ENCODE measurements around the gene EXO5.
"Not testable (repeated sequence)": the region's sequence is repeated elsewhere in the genome, so short reads cannot be mapped to it uniquely, and the experiment has no call there.

Gene EXO5

DNA sequence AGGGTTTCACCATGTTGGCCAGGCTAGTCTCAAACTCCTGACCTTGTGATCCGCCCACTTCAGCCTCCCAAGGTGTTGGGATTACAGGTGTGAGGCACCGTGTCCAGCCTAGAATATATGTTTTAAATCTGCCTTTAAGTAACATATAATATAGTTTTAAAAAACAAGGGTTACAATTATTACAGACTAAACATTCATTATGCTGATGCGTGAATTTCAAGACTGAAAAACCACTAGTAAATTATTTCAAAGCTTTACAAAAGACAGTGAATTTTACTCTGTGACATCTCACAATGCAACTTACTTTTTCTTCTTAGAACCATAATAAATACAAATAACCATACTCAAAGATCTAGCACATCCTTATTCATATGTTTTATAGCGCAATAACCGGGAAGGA is 47.6 kb downstream of the EXO5 start:
- no peaks in the 10 kb centered on the region for H3K79me2 ChIP-seq (ENCODE audit: insufficient read depth, low read length)
- H3K4me3 ChIP-seq (ENCODE audit: low read depth in 1 of 2, low read length in 2 of 2): no peak overlapping the region
- no peaks in the 10 kb centered on the region for H4K20me1 ChIP-seq (ENCODE audit: insufficient read depth, low read length)
- no peak overlapping the region for H3K4me2 ChIP-seq (ENCODE audit: insufficient read depth, low read length)
- H3K9ac ChIP-seq (ENCODE audit: low read depth, low read length): no peak overlapping the region
- TF ChIP-seq EZH2 (IDR thresholded peaks at IDR 0.05; ENCODE audit: borderline replicate concordance, low read depth, low read length, severe bottlenecking): no peak
- no peaks in the 10 kb centered on the region for H3K9me3 ChIP-seq (ENCODE audit: insufficient read depth, low read length, severe bottlenecking)
- no peaks in the 10 kb centered on the region for H3K27me3 ChIP-seq (ENCODE audit: insufficient read depth, low read length, poor library complexity)
- H3K4me1 ChIP-seq (ENCODE audit: insufficient read depth, low read length): no peaks in the 10 kb centered on the region
- ATAC-seq (ENCODE audit: insufficient read depth, low read depth): no peak
- H2AFZ ChIP-seq (ENCODE audit: low read depth, low read length): no peak overlapping the region
- H3K36me3 ChIP-seq (ENCODE audit: insufficient read depth, low read length): no peaks in the 10 kb centered on the region
- no peak overlapping the region for H3K27ac ChIP-seq (ENCODE audit: low read length)
- no peak for DNase-seq

- not testable (repeated sequence) for ATAC-seq (ENCODE audit: insufficient read depth, low read depth); H3K27me3 ChIP-seq (ENCODE audit: insufficient read depth, low read length, poor library complexity); H3K4me2 ChIP-seq (ENCODE audit: insufficient read depth, low read length); H3K4me1 ChIP-seq (ENCODE audit: insufficient read depth, low read length); DNase-seq; H3K9ac ChIP-seq (ENCODE audit: low read depth, low read length); H3K9me3 ChIP-seq (ENCODE audit: insufficient read depth, low read length, severe bottlenecking); H4K20me1 ChIP-seq (ENCODE audit: insufficient read depth, low read length); H3K79me2 ChIP-seq (ENCODE audit: insufficient read depth, low read length); H3K27ac ChIP-seq (ENCODE audit: low read length); H2AFZ ChIP-seq (ENCODE audit: low read depth, low read length); H3K4me3 ChIP-seq (ENCODE audit: low read depth in 1 of 2, low read length in 2 of 2); H3K36me3 ChIP-seq (ENCODE audit: insufficient read depth, low read length)
Observed at GRCh38 chr1:40558241-40558640, 49.7 kb downstream of the EXO5 start.

- H2AFZ ChIP-seq (ENCODE audit: low read depth, low read length): no peak overlapping the region
- H3K4me2 ChIP-seq (ENCODE audit: insufficient read depth, low read length): no peak overlapping the region
- H3K79me2 ChIP-seq (ENCODE audit: insufficient read depth, low read length): no peaks in the 10 kb centered on the region
- no peak overlapping the region for H3K9ac ChIP-seq (ENCODE audit: low read depth, low read length)
- no peaks in the 10 kb centered on the region for H3K27me3 ChIP-seq (ENCODE audit: insufficient read depth, low read length, poor library complexity)
- H3K9me3 ChIP-seq (ENCODE audit: insufficient read depth, low read length, severe bottlenecking): no peaks in the 10 kb centered on the region
- no peak for TF ChIP-seq EZH2 (IDR thresholded peaks at IDR 0.05; ENCODE audit: borderline replicate concordance, low read depth, low read length, severe bottlenecking)
- TF ChIP-seq, protein P1, sequence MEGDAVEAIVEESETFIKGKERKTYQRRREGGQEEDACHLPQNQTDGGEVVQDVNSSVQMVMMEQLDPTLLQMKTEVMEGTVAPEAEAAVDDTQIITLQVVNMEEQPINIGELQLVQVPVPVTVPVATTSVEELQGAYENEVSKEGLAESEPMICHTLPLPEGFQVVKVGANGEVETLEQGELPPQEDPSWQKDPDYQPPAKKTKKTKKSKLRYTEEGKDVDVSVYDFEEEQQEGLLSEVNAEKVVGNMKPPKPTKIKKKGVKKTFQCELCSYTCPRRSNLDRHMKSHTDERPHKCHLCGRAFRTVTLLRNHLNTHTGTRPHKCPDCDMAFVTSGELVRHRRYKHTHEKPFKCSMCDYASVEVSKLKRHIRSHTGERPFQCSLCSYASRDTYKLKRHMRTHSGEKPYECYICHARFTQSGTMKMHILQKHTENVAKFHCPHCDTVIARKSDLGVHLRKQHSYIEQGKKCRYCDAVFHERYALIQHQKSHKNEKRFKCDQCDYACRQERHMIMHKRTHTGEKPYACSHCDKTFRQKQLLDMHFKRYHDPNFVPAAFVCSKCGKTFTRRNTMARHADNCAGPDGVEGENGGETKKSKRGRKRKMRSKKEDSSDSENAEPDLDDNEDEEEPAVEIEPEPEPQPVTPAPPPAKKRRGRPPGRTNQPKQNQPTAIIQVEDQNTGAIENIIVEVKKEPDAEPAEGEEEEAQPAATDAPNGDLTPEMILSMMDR (IDR thresholded peaks at IDR 0.05; ENCODE audit: borderline replicate concordance, extremely low read depth, low read length, poor library complexity, severe bottlenecking): no peak
- H3K4me3 ChIP-seq (ENCODE audit: low read depth in 1 of 2, low read length in 2 of 2): no peak overlapping the region
- no peaks in the 10 kb centered on the region for H3K36me3 ChIP-seq (ENCODE audit: insufficient read depth, low read length)
- ATAC-seq (ENCODE audit: insufficient read depth, low read depth) (no peak), DNase-seq (no peak)
- no peaks in the 10 kb centered on the region for H4K20me1 ChIP-seq (ENCODE audit: insufficient read depth, low read length)
- 0 out of 2 replicates have a peak, but pooled peaks cover 3% of the 10 kb centered on the region for H3K4me1 ChIP-seq (ENCODE audit: insufficient read depth, low read length)
- H3K27ac ChIP-seq (ENCODE audit: low read length): no peak overlapping the region
Observed at GRCh38 chr1:40562185-40562584, 53.6 kb downstream of the EXO5 start.

- DNase-seq: no peak
- no peaks in the 10 kb centered on the region for H3K36me3 ChIP-seq (ENCODE audit: insufficient read depth, low read length)
- H4K20me1 ChIP-seq (ENCODE audit: insufficient read depth, low read length): no peaks in the 10 kb centered on the region
- TF ChIP-seq, protein P1 (IDR thresholded peaks at IDR 0.05; ENCODE audit: borderline replicate concordance, extremely low read depth, low read length, poor library complexity, severe bottlenecking): no peak
- TF ChIP-seq EZH2 (IDR thresholded peaks at IDR 0.05; ENCODE audit: borderline replicate concordance, low read depth, low read length, severe bottlenecking): no peak
- H3K4me1 ChIP-seq (ENCODE audit: insufficient read depth, low read length): 0 out of 2 replicates have a peak, but pooled peaks cover 3% of the 10 kb centered on the region
- H3K4me3 ChIP-seq (ENCODE audit: low read depth in 1 of 2, low read length in 2 of 2): no peak overlapping the region
- ATAC-seq (ENCODE audit: insufficient read depth, low read depth): no peak
- H3K27ac ChIP-seq (ENCODE audit: low read length): no peak overlapping the region
- no peaks in the 10 kb centered on the region for H3K79me2 ChIP-seq (ENCODE audit: insufficient read depth, low read length)
- no peak overlapping the region for H3K9ac ChIP-seq (ENCODE audit: low read depth, low read length)
- no peaks in the 10 kb centered on the region for H3K27me3 ChIP-seq (ENCODE audit: insufficient read depth, low read length, poor library complexity)
- no peak overlapping the region for H2AFZ ChIP-seq (ENCODE audit: low read depth, low read length)
- no peak overlapping the region for H3K4me2 ChIP-seq (ENCODE audit: insufficient read depth, low read length)
- H3K9me3 ChIP-seq (ENCODE audit: insufficient read depth, low read length, severe bottlenecking): no peaks in the 10 kb centered on the region
Observed at GRCh38 chr1:40563266-40563665, 54.7 kb downstream of the EXO5 start.

Data from DND-41 (cell line).